ENCODE measurements around the gene PYGB.

DNA sequence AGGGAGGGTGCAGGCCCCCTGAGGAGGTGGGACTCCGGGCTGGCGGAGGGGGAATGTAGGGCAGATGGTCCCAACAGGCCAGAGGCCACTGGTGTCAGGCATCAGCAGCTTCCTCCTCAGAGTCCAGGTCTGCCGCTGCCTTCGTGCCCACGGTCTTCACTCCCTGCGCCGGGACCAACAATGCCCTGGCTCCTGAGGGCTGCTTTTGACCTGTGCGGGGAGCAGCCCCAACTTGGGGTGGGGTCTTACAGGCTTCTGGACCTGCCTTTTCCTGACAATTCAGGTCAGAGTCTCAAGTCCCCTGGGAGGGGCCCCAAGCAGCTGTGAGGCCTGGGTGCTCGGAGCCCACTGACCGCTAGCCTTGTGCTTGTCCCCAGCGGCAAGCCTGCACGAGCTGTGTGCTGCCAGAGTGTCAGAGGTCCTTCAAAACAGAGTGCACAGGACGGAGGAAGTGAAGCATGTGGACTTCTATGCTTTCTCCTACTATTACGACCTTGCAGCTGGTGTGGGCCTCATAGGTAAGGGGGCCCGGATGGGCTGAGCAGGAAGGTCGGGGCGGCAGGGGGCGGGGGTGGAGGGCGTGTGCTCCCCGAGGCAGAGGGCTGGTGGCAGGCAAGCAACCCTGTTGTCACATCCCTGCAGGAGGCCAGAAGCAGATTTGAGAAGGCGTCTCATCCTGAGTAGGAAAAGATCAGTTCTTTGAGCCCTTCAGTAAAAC is 25.3 kb upstream of the PYGB start:
- TF ChIP-seq, protein P1, sequence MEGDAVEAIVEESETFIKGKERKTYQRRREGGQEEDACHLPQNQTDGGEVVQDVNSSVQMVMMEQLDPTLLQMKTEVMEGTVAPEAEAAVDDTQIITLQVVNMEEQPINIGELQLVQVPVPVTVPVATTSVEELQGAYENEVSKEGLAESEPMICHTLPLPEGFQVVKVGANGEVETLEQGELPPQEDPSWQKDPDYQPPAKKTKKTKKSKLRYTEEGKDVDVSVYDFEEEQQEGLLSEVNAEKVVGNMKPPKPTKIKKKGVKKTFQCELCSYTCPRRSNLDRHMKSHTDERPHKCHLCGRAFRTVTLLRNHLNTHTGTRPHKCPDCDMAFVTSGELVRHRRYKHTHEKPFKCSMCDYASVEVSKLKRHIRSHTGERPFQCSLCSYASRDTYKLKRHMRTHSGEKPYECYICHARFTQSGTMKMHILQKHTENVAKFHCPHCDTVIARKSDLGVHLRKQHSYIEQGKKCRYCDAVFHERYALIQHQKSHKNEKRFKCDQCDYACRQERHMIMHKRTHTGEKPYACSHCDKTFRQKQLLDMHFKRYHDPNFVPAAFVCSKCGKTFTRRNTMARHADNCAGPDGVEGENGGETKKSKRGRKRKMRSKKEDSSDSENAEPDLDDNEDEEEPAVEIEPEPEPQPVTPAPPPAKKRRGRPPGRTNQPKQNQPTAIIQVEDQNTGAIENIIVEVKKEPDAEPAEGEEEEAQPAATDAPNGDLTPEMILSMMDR (IDR thresholded peaks at IDR 0.05): no peak
- TF ChIP-seq POLR2A (IDR thresholded peaks at IDR 0.05): no peak

Measured in body of pancreas (tissue), 4 donors.